HG03354 (cell line): ENCODE results near the gene DDX31.

Source experiments
- ATAC-seq: cut with Tn5 transposase; IDR thresholded peaks from one replicate; pipeline ENCODE4 v1.9.1; 2021; ENCODE audit warnings: mild to moderate bottlenecking; ENCODE audit not compliant: unreplicated experiment, poor library complexity, severe bottlenecking

The DDX31 gene

GRCh38 chr9:132556714-132557113 is 113.1 kb downstream of the DDX31 start:
- ATAC-seq, result no peak

GRCh38 chr9:132556235-132556634 is 113.5 kb downstream of the DDX31 start:
- ATAC-seq, result no peak

- ATAC-seq, result no peak
Measured at GRCh38 chr9:132555528-132555927, 114.3 kb downstream of the DDX31 start.

GRCh38 chr9:132554755-132555154 is 115.0 kb downstream of the DDX31 start:
- no peak for ATAC-seq

GRCh38 chr9:132552041-132552440 is 117.7 kb downstream of the DDX31 start:
- ATAC-seq, result no peak

GRCh38 chr9:132551556-132551955 is 118.2 kb downstream of the DDX31 start:
- no peak for ATAC-seq

- no peak for ATAC-seq
Measured at GRCh38 chr9:132548751-132549640, 120.8 kb downstream of the DDX31 start.

GRCh38 chr9:132547976-132548730 is 121.6 kb downstream of the DDX31 start:
- no peak for ATAC-seq

GRCh38 chr9:132547436-132547835 is 122.3 kb downstream of the DDX31 start:
- no peak for ATAC-seq

- no peak for ATAC-seq
Measured at GRCh38 chr9:132547052-132547431, 122.7 kb downstream of the DDX31 start.

- ATAC-seq, result no peak
Measured at GRCh38 chr9:132546148-132547051, 123.4 kb downstream of the DDX31 start.

GRCh38 chr9:132545578-132545977 is 124.2 kb downstream of the DDX31 start:
- ATAC-seq, result no peak

GRCh38 chr9:132543960-132544359 is 125.8 kb downstream of the DDX31 start:
- ATAC-seq, result no peak

- ATAC-seq, result no peak
Measured at GRCh38 chr9:132543251-132543650, 126.5 kb downstream of the DDX31 start.
